A673 (cell line): ENCODE data around the gene ADCY3. TPM values are rescaled to one million over a fixed set of nuclear protein-coding genes. Genes with fewer than 3 reads are reported as not detected.

Experiments
- BruUV-seq: library from RNA; stranded (reverse); fragments of 400-500 nt; replicated peaks from 2 replicates; lab custom pipeline; 2021; lab: Mats Ljungman, UMichigan
- CTCF ChIA-PET: fragments of 300-600 bp; sonication (Branson Sonifier 250); formaldehyde crosslinking; loops from one replicate; lab custom pipeline; 2022; ENCODE audit warnings: antibody characterized with exemption; lab: Charles Lee
- POLR2A ChIA-PET: fragments of 300-600 bp; sonication (Branson Sonifier 250); formaldehyde crosslinking; loops from one replicate; lab custom pipeline; 2022; ENCODE audit warnings: antibody characterized with exemption; ENCODE audit not compliant: low non-redundant PET; lab: Charles Lee
- DNase-seq: peaks from one replicate; pipeline ENCODE4 v3.0.0-alpha.2; 2015; ENCODE audit warnings: low spot score
- H3K27ac ChIP-seq: fragments of 200-600 bp; sonication (generic); 2 replicates; pipeline ENCODE4 v1.5.1; 2016; ENCODE audit warnings: mixed run types, low read depth, mild to moderate bottlenecking, mixed read lengths, antibody characterized with exemption, low read length; ENCODE audit not compliant: poor library complexity, severe bottlenecking
- H3K27me3 ChIP-seq: fragments of 200-600 bp; sonication (generic); replicated peaks from 2 replicates; pipeline ENCODE4 v1.6.1; 2017; ENCODE audit warnings: mixed run types, low read depth, mild to moderate bottlenecking, mixed read lengths, antibody characterized with exemption, low read length; ENCODE audit not compliant: insufficient read depth, poor library complexity
- H3K36me3 ChIP-seq: fragments of 200-600 bp; sonication (generic); 2 replicates; pipeline ENCODE4 v1.6.1; 2016; ENCODE audit warnings: mixed run types, mild to moderate bottlenecking, mixed read lengths, antibody characterized with exemption, low read length; ENCODE audit not compliant: insufficient read depth, poor library complexity, severe bottlenecking
- H3K4me1 ChIP-seq: fragments of 200-600 bp; sonication (generic); 2 replicates; pipeline ENCODE4 v1.6.1; 2017; ENCODE audit warnings: mixed run types, mild to moderate bottlenecking, mixed read lengths, antibody characterized with exemption, low read length; ENCODE audit not compliant: insufficient read depth, poor library complexity, severe bottlenecking
- H3K4me3 ChIP-seq: fragments of 200-600 bp; sonication (generic); 2 replicates; pipeline ENCODE4 v1.5.1; 2016; ENCODE audit warnings: low read depth, mixed run types, mild to moderate bottlenecking, mixed read lengths, low read length; ENCODE audit not compliant: poor library complexity, severe bottlenecking
- H3K9me3 ChIP-seq: fragments of 200-600 bp; sonication (generic); 2 replicates; pipeline ENCODE4 v1.6.1; 2016; ENCODE audit warnings: mixed run types, low read depth, mild to moderate bottlenecking, mixed read lengths, antibody characterized with exemption, low read length; ENCODE audit not compliant: poor library complexity, severe bottlenecking
- CTCF ChIP-seq: fragments of 300-800, 200-600 bp; sonication (generic); conservative IDR thresholded peaks from 2 replicates; pipeline ENCODE4 v1.5.1; 2017; ENCODE audit warnings: low read depth, mild to moderate bottlenecking, antibody characterized with exemption, low read length, moderate library complexity, mixed read lengths
- EZH2 ChIP-seq: fragments of 200-600 bp; sonication (generic); IDR thresholded peaks from 2 replicates; pipeline ENCODE4 v1.6.1; 2017; ENCODE audit warnings: borderline replicate concordance, low read depth, mild to moderate bottlenecking, mixed read lengths, antibody characterized with exemption, low read length; ENCODE audit not compliant: poor library complexity, severe bottlenecking
- intact Hi-C: fragments of 100-400 bp; cut with micrococcal nuclease; formaldehyde crosslinking; loops from one replicate; pipeline ENCODE4 v1.10.0; 2022; ENCODE audit not compliant: unreplicated experiment
- total RNA-seq: library from RNA; stranded (reverse); gene quantifications from 2 replicates; pipeline ENCODE4 v1.2.3, GENCODE V29; 2021

ADCY3 gene
- total RNA-seq, 1 experiment from 2014 or later, result 42.2 TPM

- no TSS peak for BruUV-seq
- no peaks in the 10 kb centered on the region for H3K27me3 ChIP-seq
- no peak for TF ChIP-seq CTCF
- no peak for TF ChIP-seq EZH2
- POLR2A ChIA-PET, result interaction anchor here (0.5 kb wide), 1 partner anchor 393 kb away, joined by 13 read pairs; no protein-coding TSS in a partner anchor
- no peak overlapping the region for H3K27ac ChIP-seq
- H3K4me1 ChIP-seq, result no peaks in the 10 kb centered on the region
- CTCF ChIA-PET, result no interaction called here
- intact Hi-C loops, result no loop called here
- no peak overlapping the region for H3K4me3 ChIP-seq
- no peaks in the 10 kb centered on the region for H3K9me3 ChIP-seq
- no peak for DNase-seq
- no peaks in the 10 kb centered on the region for H3K36me3 ChIP-seq
Measured at GRCh38 chr2:24779116-24779515, 140.9 kb downstream of the ADCY3 start.

- no peak for DNase-seq
- Histone ChIP-seq H3K4me1 (no peaks in the 10 kb centered on the region), H3K4me3 (no peak overlapping the region), H3K9me3 (no peaks in the 10 kb centered on the region), H3K27me3 (no peaks in the 10 kb centered on the region), H3K27ac (no peak overlapping the region), H3K36me3 (peaks cover 7% of the 10 kb centered on the region)
- intact Hi-C loops, result no loop called here
- no TSS peak for BruUV-seq
- ChIA-PET CTCF (no interaction called here), POLR2A (no interaction called here)
- TF ChIP-seq EZH2, result no peak
- no peak for TF ChIP-seq CTCF
Measured at GRCh38 chr2:24774373-24774772, 145.7 kb downstream of the ADCY3 start.

GRCh38 chr2:24771764-24772586 is 148.1 kb downstream of the ADCY3 start:
- ChIA-PET POLR2A (no interaction called here), CTCF (no interaction called here)
- Histone ChIP-seq H3K27ac (no peak overlapping the region), H3K36me3 (peaks cover 10% of the 10 kb centered on the region), H3K9me3 (no peaks in the 10 kb centered on the region), H3K27me3 (no peaks in the 10 kb centered on the region), H3K4me3 (no peak overlapping the region), H3K4me1 (no peaks in the 10 kb centered on the region)
- TF ChIP-seq CTCF (no peak), EZH2 (no peak)
- no TSS peak for BruUV-seq
- intact Hi-C loops, result no loop called here
- DNase-seq, result no peak
